NCI-H748 treated with DMSO at 0.1 percent for 48 hours (cell line): ENCODE data around the gene LSM3.

Experiments
- DNase-seq: peaks from one replicate; lab custom pipeline; 2025; lab: John Stamatoyannopoulos, UW

LSM3 gene

GRCh38 chr3:14143271-14144225 lies 35.1 kb upstream of the LSM3 start:
- no peak for DNase-seq

GRCh38 chr3:14144423-14145075 lies 34.1 kb upstream of the LSM3 start:
- peak; percentile 60 for DNase-seq

DNA sequence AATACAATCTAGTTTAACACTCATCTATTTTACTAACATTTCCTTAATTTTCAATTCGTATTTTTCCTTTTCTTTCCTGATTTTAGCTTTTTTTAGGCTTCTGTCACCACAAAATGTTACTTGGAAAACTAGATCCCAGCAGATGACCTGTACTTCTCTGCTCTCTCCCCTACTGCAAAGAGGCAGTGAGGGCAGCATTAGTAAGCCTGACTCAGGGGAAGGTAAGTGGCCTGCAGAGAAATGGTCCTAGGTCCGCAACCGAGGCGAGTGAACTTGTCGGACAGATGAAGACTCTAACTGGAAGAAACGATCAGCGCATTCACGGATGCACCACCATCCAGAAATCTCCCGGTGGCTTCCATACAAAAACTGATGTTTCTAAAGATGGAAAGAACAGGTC lies 33.4 kb upstream of the LSM3 start:
- DNase-seq = no peak

DNA sequence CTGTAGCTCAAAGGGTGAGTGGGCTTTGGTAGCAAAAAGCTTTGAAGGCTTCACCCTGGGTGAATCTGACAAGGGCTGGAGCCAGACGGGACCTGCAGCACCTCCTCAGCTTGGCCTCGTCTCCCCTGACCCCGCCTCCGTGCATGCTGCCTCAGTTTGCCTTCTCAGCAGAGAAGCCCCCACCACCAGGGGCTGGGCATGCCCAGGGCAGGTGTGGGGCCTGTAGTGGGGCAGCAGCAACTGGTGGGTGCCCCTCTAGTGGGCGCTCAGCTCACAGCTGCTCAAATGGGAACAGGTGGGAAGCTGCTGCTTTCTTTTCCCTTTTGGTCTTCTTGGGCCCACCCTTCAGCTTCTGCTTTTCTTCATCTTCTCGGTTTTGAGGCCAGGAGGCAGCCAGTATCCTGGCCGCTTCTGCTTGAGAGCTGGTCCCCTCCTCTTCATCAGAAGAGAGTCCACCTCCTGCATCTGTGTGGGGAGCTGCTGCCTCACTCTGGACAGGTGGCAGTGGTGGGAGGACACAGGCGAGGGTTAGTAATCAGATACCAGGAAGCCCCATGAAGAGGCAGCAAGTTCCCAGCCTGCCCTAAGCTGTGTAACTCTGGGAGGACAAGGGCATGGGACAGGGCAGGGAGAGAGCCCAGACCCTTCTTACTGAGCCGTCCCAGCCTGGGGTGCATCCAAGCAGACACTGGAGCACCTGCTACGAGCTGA lies 32.8 kb upstream of the LSM3 start:
- DNase-seq = no peak

- DNase-seq = no peak
These were observed 32.1 kb upstream of the LSM3 start for GRCh38 chr3:14146381-14147065.

DNA sequence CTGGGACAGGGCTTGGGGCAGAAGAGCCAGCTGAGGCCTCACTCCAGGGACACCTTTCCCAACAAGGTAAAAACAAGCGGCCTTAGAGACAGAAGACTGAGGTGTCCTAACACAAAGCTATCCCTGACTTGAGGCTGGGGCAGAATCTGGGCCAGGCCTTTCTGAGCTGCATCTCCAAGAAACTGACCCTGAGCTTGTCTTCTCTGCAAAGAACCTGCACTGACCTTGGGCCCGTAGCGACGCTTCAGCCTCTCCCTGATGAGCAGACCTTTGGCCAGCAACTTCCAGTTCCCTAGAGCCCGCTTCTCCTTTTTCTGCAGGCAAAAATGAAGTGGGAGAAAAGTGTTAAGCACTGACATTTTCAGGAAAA lies 31.6 kb upstream of the LSM3 start:
- DNase-seq = no peak

DNA sequence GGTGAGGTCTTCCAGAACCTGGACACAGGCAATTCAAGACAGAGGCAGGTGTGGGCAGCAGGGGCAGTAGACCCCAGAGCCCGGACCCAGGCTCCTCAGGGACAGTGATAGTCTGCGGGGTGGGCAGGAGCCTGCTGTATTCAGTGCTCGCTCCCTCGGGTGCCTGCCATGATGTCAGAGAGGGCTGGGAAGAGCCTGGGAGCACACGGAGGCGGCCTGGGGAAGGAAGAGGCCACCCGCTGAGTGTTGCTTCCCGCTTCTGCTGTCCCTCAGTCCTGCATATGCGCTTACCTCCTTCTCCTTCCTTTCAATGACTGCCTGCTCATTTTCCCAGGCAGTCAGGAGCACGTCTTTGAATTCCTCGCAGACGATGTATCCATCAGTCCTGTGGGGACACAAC lies 31.0 kb upstream of the LSM3 start:
- DNase-seq = no peak

GRCh38 chr3:14148041-14148985 lies 30.3 kb upstream of the LSM3 start:
- no peak for DNase-seq

GRCh38 chr3:14150078-14150477 lies 28.5 kb upstream of the LSM3 start:
- no peak for DNase-seq

- DNase-seq = no peak
These were observed 28.0 kb upstream of the LSM3 start for GRCh38 chr3:14150491-14151230.

GRCh38 chr3:14151471-14152083 lies 27.0 kb upstream of the LSM3 start:
- no peak for DNase-seq

DNA sequence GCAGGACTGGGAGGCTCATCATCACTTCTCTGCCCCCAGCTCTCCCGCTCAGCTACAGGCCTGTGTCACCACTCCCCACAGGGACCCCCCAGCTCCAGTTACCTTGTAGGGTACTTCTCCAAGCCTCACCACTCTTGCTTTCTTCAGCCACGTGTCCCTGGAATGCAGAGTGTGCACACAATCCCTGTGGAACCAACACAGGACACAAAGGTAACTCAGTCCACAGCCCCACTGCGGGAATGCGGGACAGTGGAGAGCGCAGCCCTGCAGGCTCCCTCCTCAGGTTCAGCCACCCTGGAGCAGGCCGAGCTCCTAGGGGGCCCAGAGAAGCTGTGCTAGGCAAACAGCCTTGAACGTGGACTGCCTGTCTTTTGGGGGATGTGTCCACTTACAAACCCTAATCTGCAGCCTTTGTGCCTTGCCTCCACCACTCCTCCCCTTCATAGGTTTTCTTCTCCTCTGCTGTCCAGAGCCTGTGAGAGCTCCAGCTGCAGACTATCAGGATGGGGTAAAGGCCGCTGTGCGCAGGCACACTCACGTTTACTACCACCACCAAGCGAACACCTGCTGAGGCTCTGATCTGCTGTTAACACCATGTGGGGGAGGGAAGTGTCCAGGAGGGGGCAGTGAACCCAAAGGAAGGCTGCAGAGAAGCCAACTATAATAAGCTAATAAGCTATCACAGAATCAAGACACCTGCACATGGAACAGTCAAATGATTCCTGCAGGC lies 26.2 kb upstream of the LSM3 start:
- DNase-seq = no peak

GRCh38 chr3:14152963-14153355 lies 25.7 kb upstream of the LSM3 start:
- DNase-seq = no peak

DNA sequence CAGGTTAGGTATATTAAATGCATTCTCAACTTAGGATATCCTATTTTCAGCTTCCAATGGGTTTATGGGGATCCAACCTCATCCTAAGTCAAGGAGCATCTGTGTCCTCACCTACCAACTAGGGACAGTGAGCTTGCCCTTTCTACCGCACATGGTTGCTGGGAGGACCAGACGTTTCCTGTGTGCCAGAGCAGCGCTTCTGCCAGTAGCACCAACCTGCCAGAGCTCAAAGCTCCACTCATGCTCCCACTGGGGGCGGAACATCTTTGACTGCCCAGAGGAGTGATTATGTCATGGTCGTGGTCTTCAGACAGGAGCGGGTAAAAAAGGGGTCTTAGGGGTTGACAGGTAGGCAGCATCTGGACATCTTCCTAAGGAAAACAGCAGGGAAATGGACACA lies 25.0 kb upstream of the LSM3 start:
- no peak for DNase-seq

DNA sequence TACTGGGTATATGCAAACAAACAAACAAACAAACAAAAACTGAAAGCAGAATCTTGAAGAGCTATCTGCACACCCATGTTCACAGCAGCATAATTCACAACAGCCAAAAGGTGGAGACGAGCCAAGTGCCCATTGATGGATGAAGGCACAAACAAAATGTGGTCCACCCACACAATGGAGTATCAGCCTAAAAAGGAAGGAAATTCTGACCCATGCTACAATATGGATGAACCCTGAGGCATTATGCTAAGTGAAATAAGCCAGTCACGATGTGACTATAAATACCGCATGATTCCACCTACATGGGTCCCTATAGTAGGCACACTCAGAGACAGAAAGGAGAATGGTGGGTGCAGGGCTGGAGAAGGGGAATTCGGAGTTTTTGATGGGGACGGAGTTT lies 24.3 kb upstream of the LSM3 start:
- no peak for DNase-seq

DNA sequence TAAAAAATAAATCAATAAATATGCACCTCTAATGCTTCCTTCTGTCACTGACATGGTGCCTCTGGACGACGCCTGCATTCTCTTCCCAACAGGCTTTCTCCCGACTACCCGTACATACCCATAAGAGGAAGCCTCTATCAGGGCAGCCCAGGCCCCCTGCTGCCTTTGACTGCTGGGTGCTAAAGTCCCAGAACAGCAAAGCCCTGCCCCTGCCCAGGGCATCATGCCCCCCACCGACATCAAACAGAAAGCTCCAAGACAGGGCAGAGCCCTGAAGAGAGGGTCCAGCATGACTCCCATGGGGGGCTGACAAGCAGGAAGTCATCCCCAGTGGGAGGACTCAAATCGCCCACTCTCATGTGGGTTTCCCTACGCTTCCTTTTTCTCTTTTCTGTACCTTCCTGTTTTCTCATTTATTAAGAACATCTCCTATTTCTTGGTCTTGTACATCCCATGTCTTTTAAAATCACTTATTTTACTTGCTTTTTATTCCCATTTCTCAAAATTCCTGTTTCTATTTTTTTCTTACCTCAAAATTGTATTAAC lies 23.6 kb upstream of the LSM3 start:
- no peak for DNase-seq

DNA sequence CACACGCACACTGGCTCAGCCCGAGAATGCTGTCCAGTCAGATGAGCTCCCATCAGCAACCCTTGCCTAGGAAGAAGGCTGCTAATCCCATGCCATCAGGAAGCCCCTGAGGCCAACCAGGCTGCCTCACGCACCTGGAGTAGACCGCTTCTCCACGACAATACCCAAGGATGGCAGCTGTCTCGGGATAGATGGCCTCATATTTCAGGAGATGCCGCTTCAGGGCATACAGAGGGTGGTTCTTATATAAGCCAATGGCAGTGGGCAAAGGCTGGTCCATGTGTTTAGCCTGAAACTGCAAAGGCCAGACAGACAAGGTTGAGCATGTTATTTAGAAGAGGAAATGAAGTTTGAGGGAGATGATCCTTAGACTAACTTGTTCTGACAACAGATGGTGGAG lies 22.4 kb upstream of the LSM3 start:
- no peak for DNase-seq

GRCh38 chr3:14156843-14157561 lies 21.6 kb upstream of the LSM3 start:
- no peak for DNase-seq
